Measurements from ENCODE around the gene SH3RF3. TPM values are rescaled to one million over a fixed set of nuclear protein-coding genes. Genes with fewer than 3 reads are reported as not detected.

Gene SH3RF3
- total and polyA plus RNA-seq, 12 donors: 0.72 to 19.1 (median 12.2) TPM

- Histone ChIP-seq H3K36me3 (replicated peaks in 1 of 2) (no peaks in the 10 kb centered on the region), H3K4me3 (no peak overlapping the region), H3K4me1 (replicated peaks in 1 of 2) (no peaks in the 10 kb centered on the region), H3K9me3 (replicated peaks in 1 of 3) (no peaks in the 10 kb centered on the region), H3K27me3 (no peaks in the 10 kb centered on the region), H3K27ac (no peak overlapping the region)
- intact Hi-C loops (cut with DNase I): no loop called here
- no peak for DNase-seq
- no peak for TF ChIP-seq POLR2A (IDR thresholded peaks at IDR 0.05)
- TF ChIP-seq, protein P1, sequence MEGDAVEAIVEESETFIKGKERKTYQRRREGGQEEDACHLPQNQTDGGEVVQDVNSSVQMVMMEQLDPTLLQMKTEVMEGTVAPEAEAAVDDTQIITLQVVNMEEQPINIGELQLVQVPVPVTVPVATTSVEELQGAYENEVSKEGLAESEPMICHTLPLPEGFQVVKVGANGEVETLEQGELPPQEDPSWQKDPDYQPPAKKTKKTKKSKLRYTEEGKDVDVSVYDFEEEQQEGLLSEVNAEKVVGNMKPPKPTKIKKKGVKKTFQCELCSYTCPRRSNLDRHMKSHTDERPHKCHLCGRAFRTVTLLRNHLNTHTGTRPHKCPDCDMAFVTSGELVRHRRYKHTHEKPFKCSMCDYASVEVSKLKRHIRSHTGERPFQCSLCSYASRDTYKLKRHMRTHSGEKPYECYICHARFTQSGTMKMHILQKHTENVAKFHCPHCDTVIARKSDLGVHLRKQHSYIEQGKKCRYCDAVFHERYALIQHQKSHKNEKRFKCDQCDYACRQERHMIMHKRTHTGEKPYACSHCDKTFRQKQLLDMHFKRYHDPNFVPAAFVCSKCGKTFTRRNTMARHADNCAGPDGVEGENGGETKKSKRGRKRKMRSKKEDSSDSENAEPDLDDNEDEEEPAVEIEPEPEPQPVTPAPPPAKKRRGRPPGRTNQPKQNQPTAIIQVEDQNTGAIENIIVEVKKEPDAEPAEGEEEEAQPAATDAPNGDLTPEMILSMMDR (IDR thresholded peaks at IDR 0.05): no peak
- whole genome bisulfite sequencing, 4 donors: 65 to 69% (median 65%) methylated on average over 7 to 8 of the region's 8 CpGs
Observed at GRCh38 chr2:109081374-109081773, 47.6 kb upstream of the SH3RF3 start.

DNA sequence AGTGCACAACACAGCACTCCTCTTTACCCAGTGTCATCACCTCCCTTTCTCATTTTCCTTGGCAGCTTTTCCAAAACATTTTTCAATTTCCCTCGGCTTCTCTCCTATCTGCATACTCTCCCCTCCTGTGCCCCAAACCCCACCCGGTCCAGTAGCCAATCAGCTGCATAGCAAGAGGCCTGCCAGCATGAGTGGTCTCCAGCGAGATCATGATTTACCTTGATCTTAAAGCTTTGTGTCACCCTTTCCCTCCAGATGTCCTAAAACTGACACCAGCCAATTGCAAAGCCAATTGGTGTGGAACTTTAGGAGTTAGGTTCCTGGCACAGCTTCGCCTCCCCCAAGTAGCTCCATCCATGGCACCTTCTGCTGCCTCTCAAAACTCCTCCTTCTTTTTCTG, 45.2 kb upstream of the SH3RF3 start:
- Histone ChIP-seq H3K27ac (no peak overlapping the region), H3K4me3 (no peak overlapping the region), H3K4me1 (replicated peaks in 1 of 2) (no peaks in the 10 kb centered on the region), H3K27me3 (no peaks in the 10 kb centered on the region), H3K9me3 (replicated peaks in 1 of 3) (no peaks in the 10 kb centered on the region), H3K36me3 (replicated peaks in 1 of 2) (no peaks in the 10 kb centered on the region)
- TF ChIP-seq, protein P1 (IDR thresholded peaks at IDR 0.05): no peak
- DNase-seq: no peak
- intact Hi-C loops (cut with DNase I): no loop called here
- WGBS, 4 donors: 68 to 78% (median 72%) methylated on average over 4 of the region's 4 CpGs

GRCh38 chr2:109084341-109084740, 44.7 kb upstream of the SH3RF3 start:
- Histone ChIP-seq H3K36me3 (replicated peaks in 1 of 2) (no peaks in the 10 kb centered on the region), H3K4me3 (no peak overlapping the region), H3K27ac (no peak overlapping the region), H3K9me3 (replicated peaks in 1 of 3) (no peaks in the 10 kb centered on the region), H3K27me3 (no peaks in the 10 kb centered on the region), H3K4me1 (replicated peaks in 1 of 2) (no peaks in the 10 kb centered on the region)
- no peak for DNase-seq
- TF ChIP-seq, protein P1 (IDR thresholded peaks at IDR 0.05): no peak
- TF ChIP-seq POLR2A (IDR thresholded peaks at IDR 0.05): no peak
- 79 to 91% (median 89%) methylated on average over 3 of the region's 3 CpGs for WGBS, 4 donors
- intact Hi-C loops (cut with DNase I): no loop called here

- Histone ChIP-seq H3K9me3 (replicated peaks in 1 of 3) (no peaks in the 10 kb centered on the region), H3K4me1 (replicated peaks in 1 of 2) (no peaks in the 10 kb centered on the region), H3K27me3 (no peaks in the 10 kb centered on the region), H3K36me3 (replicated peaks in 1 of 2) (no peaks in the 10 kb centered on the region), H3K4me3 (no peak overlapping the region), H3K27ac (no peak overlapping the region)
- 74 to 85% (median 81%) methylated on average over 7 to 11 of the region's 11 CpGs for WGBS, 4 donors
- intact Hi-C loops (cut with DNase I): no loop called here
- DNase-seq: no peak
- no peak for TF ChIP-seq POLR2A (IDR thresholded peaks at IDR 0.05)
- TF ChIP-seq, protein P1 (IDR thresholded peaks at IDR 0.05): no peak
Observed at GRCh38 chr2:109085912-109086742, 42.9 kb upstream of the SH3RF3 start.

Measured in adrenal gland (tissue), 12 donors.